Heart right ventricle (tissue), 16 donors: ENCODE data around the gene FRAT2. TPM values are rescaled to one million over a fixed set of nuclear protein-coding genes. Genes with fewer than 3 reads are reported as not detected.
A peak's percentile ranks its signal among the peaks of the same experiment; 100 is the strongest.

Experiments used
- ATAC-seq, 8 donors: fragments of 200-7000 bp; cut with Tn5 transposase; one replicate each; pipeline ENCODE4 v1.9.1; 2020; ENCODE audit warnings: mild to moderate bottlenecking in 8 of 8, moderate library complexity in 8 of 8, moderate number of reproducible peaks in 1 of 8
- DNase-seq, 2 donors: peaks; one replicate each; pipeline ENCODE4 v3.0.0-alpha.2; 2020
- H3K27ac ChIP-seq, 10 donors: fragments of 200-600 bp; sonication (generic) in 2 of 10; one replicate each; pipeline versions ENCODE4 v1.5.0 to v1.8.0; 2020 to 2022; ENCODE audit warnings: mild to moderate bottlenecking in 3 of 10
- H3K27me3 ChIP-seq, 7 donors: fragments of 200-600 bp; one replicate each; pipeline ENCODE4 v1.8.0; 2021 to 2022; ENCODE audit warnings: mild to moderate bottlenecking in 2 of 7
- H3K36me3 ChIP-seq, 9 donors: fragments of 200-600 bp; sonication (generic) in 1 of 9; one replicate each; pipeline versions ENCODE4 v1.5.0 to v1.8.0; 2020 to 2022; ENCODE audit warnings: mild to moderate bottlenecking in 2 of 9
- H3K4me1 ChIP-seq, 9 donors: fragments of 200-600 bp; sonication (generic) in 1 of 9; one replicate each; pipeline versions ENCODE4 v1.5.0 to v1.8.0; 2020 to 2022; ENCODE audit warnings: mild to moderate bottlenecking in 4 of 9
- H3K4me3 ChIP-seq, 10 donors: fragments of 200-600 bp; sonication (generic) in 2 of 10; one replicate each; pipeline versions ENCODE4 v1.5.0 to v1.8.0; 2020 to 2022; ENCODE audit warnings: mild to moderate bottlenecking in 7 of 10, moderate library complexity in 2 of 10
- H3K9me3 ChIP-seq, 11 donors: fragments of 200-600 bp in 10 of 11; sonication (generic) in 2 of 11; one replicate each; pipeline versions ENCODE4 v1.5.0 to v1.8.0; 2013 to 2022; ENCODE audit warnings: mild to moderate bottlenecking in 2 of 11, control low read depth in 1 of 11, moderate library complexity in 1 of 11
- WGBS, 2 donors: extraction: QIAGEN DNeasy Blood & Tissue Kit; methylation state at CpG; one replicate each; pipeline ENCODE4 v1.1.7; 2013; ENCODE audit warnings: inconsistent platforms in 1 of 2; 5-methylcytosine and 5-hydroxymethylcytosine counted together
- intact Hi-C, 10 donors: fragments of 100-400 bp; cut with DNase I; formaldehyde crosslinking; loops; one replicate each; pipeline versions ENCODE4 v1.11.1 to v1.14.2; 2022
- polyA plus RNA-seq, 2 donors: library from polyadenylated mRNA; stranded (reverse); fragments of 200-250 nt; gene quantifications; one replicate each; pipeline ENCODE4 v1.2.3, GENCODE V29; 2013
- total RNA-seq, 10 donors: library from RNA; stranded (reverse); fragmentation: NEBNext Ultra II Directional in 3 of 10; extraction: Animal tissue kit (Norgen Biotek cat#: 25700) in 3 of 10; gene quantifications; one replicate each; pipeline versions ENCODE4 v1.2.1 to v1.2.4, GENCODE V29; 2021 to 2023
- TF ChIP-seq, protein P1 (sequence below), 9 donors: fragments of 200-600 bp; sonication (generic) in 2 of 9; IDR thresholded peaks; one replicate each; pipeline versions ENCODE4 v1.5.0 to v1.8.0; 2021 to 2022; ENCODE audit warnings: antibody characterized with exemption in 9 of 9, mild to moderate bottlenecking in 5 of 9, moderate library complexity in 1 of 9
- donor health status: Arrhythmogenic right ventricular cardiomyopathy.
- donor health status: ischemic (EF 13 %, LVEDD 7.1; RV severe dilation, severe dysfunction).
- donor health status: healthy with polysubstance abuse.
- donor health status: DM: no; HTN: yes; CAD: no.
- donor health status: DM: no; HTN: no; CAD: no.
- donor health status: ischemic (EF 25% LVEDD 6.9; RV normal size, moderate dysfunction).
- donor health status: ischemic (EF 25% LVEDD 5.7; RV mildly dilated, moderate dysfunction).
- donor health status: healthy.
- donor health status: DM: yes; HTN: yes; CAD: no.
- donor health status: Ischemic cardiomyopathy.
- donor health status: ischemic (EF 35%, LVEDD 5.7; RV mildly dilated, moderate dysfunction).
- donor health status: nonischemic (EF 11% LVEDD 7.7; RV severe dilation, severe dysfunction).
- donor health status: DM: yes; HTN: yes; CAD: no.
- donor health status: PGD.
- donor health status: ischemic (EF 29% LVEDD 5.4; RV normal size, mild dysfunction).
- donor health status: nonischemic (EF 23%, LVEDD 6.1; RV moderate dilation, normal function).

FRAT2 gene
- total and polyA plus RNA-seq, 12 donors, result 2.9 to 11.0 (median 5.1) TPM

DNA sequence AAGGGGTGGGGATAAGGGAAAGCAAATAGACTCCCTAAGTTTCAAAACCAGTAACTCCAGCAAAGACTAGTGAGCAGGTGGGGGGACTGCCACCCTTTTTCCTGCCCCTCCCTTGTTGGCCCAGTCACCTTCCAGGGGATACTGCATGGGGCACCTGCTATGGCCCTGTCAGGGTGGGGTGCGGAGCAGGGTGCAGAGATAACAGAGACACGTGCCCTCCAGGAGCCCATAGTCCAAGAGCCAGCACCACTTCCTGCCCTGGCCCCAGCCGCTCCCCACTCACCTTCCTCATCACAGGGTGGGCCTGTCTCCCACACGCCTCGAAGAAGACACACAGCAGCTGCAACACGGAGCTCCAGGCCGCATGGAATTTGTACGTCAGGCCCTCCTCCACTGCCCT, 46.0 kb upstream of the FRAT2 start:
- no peaks in the 10 kb centered on the region for H3K9me3 ChIP-seq
- no peak overlapping the region for H3K27ac ChIP-seq
- TF ChIP-seq, protein P1, sequence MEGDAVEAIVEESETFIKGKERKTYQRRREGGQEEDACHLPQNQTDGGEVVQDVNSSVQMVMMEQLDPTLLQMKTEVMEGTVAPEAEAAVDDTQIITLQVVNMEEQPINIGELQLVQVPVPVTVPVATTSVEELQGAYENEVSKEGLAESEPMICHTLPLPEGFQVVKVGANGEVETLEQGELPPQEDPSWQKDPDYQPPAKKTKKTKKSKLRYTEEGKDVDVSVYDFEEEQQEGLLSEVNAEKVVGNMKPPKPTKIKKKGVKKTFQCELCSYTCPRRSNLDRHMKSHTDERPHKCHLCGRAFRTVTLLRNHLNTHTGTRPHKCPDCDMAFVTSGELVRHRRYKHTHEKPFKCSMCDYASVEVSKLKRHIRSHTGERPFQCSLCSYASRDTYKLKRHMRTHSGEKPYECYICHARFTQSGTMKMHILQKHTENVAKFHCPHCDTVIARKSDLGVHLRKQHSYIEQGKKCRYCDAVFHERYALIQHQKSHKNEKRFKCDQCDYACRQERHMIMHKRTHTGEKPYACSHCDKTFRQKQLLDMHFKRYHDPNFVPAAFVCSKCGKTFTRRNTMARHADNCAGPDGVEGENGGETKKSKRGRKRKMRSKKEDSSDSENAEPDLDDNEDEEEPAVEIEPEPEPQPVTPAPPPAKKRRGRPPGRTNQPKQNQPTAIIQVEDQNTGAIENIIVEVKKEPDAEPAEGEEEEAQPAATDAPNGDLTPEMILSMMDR (IDR thresholded peaks at IDR 0.05), result no peak
- H3K27me3 ChIP-seq, result no peaks in the 10 kb centered on the region
- no peak overlapping the region for H3K4me3 ChIP-seq
- H3K36me3 ChIP-seq, result peaks cover 0 to 94% (median 23%) of the 10 kb centered on the region in 9 donors
- WGBS, 2 donors, result 87 to 90% methylated on average over 8 of the region's 8 CpGs
- DNase-seq, result no peak
- intact Hi-C loops, result no loop called here
- H3K4me1 ChIP-seq, result peaks cover 0 to 4% (median 0%) of the 10 kb centered on the region in 9 donors
- no peak for ATAC-seq

GRCh38 chr10:97378933-97379921, 44.7 kb upstream of the FRAT2 start:
- Histone ChIP-seq H3K36me3 (peaks cover 0 to 97% (median 23%) of the 10 kb centered on the region in 9 donors), H3K9me3 (no peaks in the 10 kb centered on the region), H3K4me1 (no peaks in the 10 kb centered on the region), H3K27ac (no peak overlapping the region), H3K27me3 (no peaks in the 10 kb centered on the region), H3K4me3 (no peak overlapping the region)
- ATAC-seq (peak in 2 of 8 donors; percentile 24 to 51), DNase-seq (no peak)
- WGBS, 2 donors, result 77 to 81% methylated on average over 15 of the region's 15 CpGs
- TF ChIP-seq, protein P1 (IDR thresholded peaks at IDR 0.05), result no peak
- intact Hi-C loops, result no loop called here

- no peaks in the 10 kb centered on the region for H3K9me3 ChIP-seq
- WGBS, 2 donors, result 78 to 95% methylated on average over 6 of the region's 6 CpGs
- ATAC-seq (peak in 1 of 8 donors; percentile 23), DNase-seq (no peak)
- peaks cover 0 to 99% (median 46%) of the 10 kb centered on the region in 9 donors for H3K36me3 ChIP-seq
- TF ChIP-seq, protein P1 (IDR thresholded peaks at IDR 0.05), result no peak
- peak overlapping the region in 1 of 10 donors; percentile 63 for H3K27ac ChIP-seq
- peaks cover 0 to 24% (median 0%) of the 10 kb centered on the region in 9 donors for H3K4me1 ChIP-seq
- no peaks in the 10 kb centered on the region for H3K27me3 ChIP-seq
- no peak overlapping the region for H3K4me3 ChIP-seq
- intact Hi-C loops, result no loop called here
Measured at GRCh38 chr10:97376413-97376812, 41.9 kb upstream of the FRAT2 start.

- Histone ChIP-seq H3K9me3 (no peaks in the 10 kb centered on the region), H3K27me3 (no peaks in the 10 kb centered on the region), H3K4me3 (no peak overlapping the region), H3K4me1 (peaks cover 0 to 24% (median 0%) of the 10 kb centered on the region in 9 donors), H3K36me3 (peaks cover 0 to 99% (median 58%) of the 10 kb centered on the region in 9 donors), H3K27ac (peak overlapping the region in 1 of 10 donors; percentile 56)
- TF ChIP-seq, protein P1 (IDR thresholded peaks at IDR 0.05), result no peak
- DNase-seq (no peak), ATAC-seq (peak in 1 of 8 donors; percentile 42)
- intact Hi-C loops, result no loop called here
- WGBS, 2 donors, result 96 to 97% methylated on average over 10 of the region's 10 CpGs
Measured at GRCh38 chr10:97373456-97373855, 38.9 kb upstream of the FRAT2 start.
